Liver (tissue), 3 donors: ENCODE results near the gene PLAC1.

Experiments used
- CTCF ChIP-seq: fragments of 150-350 bp; IDR thresholded peaks from 2 replicates; pipeline ENCODE4 v1.5.1; 2017; ENCODE audit warnings: improper control_type of control experiment, low read depth, low read length; ENCODE audit not compliant: missing input control
- HNF4A ChIP-seq, 2 donors: conservative IDR thresholded peaks; 2 replicates each; pipeline ENCODE4 v1.6.1; 2016; ENCODE audit warnings: antibody characterized with exemption in 2 of 2, mild to moderate bottlenecking in 2 of 2
- JUND ChIP-seq, 2 donors: IDR thresholded peaks; 2 replicates each; pipeline ENCODE4 v1.6.1; 2016; ENCODE audit warnings: antibody characterized with exemption in 2 of 2
- RAD21 ChIP-seq, 2 donors: IDR thresholded peaks; 2 replicates each; pipeline ENCODE4 v1.6.1; 2016; ENCODE audit warnings: antibody characterized with exemption in 2 of 2, mild to moderate bottlenecking in 2 of 2
- REST ChIP-seq: IDR thresholded peaks from 2 replicates; pipeline ENCODE4 v1.6.1; 2016; ENCODE audit warnings: antibody characterized with exemption, mild to moderate bottlenecking
- YY1 ChIP-seq: IDR thresholded peaks from 2 replicates; pipeline ENCODE4 v1.6.1; 2016; ENCODE audit warnings: antibody characterized with exemption, mild to moderate bottlenecking
- donor health status: healthy.
- donor health status: healthy.

- no peak for TF ChIP-seq RAD21 (IDR thresholded peaks at IDR 0.05)
- no peak for TF ChIP-seq CTCF
- no peak for TF ChIP-seq HNF4A (conservative IDR thresholded peaks at IDR 0.05)
- no peak for TF ChIP-seq YY1
- no peak for TF ChIP-seq REST
- no peak for TF ChIP-seq JUND (IDR thresholded peaks at IDR 0.05)
These were observed 421 bp upstream of the PLAC1 start for GRCh38 chrX:134658760-134659023.
